ENCODE results near the gene MOCS1.

DNA sequence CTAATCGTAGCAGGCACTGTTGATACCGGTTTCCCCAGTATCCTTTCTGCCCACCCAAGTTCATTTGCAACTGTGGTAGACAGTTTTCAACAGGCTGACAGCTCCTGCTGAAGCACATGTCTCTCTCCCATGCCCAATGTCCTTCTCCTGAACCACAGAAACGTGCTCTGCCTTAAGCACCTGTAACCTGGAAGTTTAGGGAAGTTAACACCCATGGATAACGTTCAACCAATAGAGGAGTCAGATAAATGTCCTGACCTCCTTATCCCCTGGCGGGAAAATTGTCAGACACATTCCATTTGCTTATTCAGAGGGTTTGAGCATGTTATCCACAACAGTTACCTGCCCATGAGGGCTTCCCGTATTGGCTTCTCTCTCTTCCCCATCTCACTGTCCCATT is 29.8 kb upstream of the MOCS1 start:
- TF ChIP-seq, protein P1, sequence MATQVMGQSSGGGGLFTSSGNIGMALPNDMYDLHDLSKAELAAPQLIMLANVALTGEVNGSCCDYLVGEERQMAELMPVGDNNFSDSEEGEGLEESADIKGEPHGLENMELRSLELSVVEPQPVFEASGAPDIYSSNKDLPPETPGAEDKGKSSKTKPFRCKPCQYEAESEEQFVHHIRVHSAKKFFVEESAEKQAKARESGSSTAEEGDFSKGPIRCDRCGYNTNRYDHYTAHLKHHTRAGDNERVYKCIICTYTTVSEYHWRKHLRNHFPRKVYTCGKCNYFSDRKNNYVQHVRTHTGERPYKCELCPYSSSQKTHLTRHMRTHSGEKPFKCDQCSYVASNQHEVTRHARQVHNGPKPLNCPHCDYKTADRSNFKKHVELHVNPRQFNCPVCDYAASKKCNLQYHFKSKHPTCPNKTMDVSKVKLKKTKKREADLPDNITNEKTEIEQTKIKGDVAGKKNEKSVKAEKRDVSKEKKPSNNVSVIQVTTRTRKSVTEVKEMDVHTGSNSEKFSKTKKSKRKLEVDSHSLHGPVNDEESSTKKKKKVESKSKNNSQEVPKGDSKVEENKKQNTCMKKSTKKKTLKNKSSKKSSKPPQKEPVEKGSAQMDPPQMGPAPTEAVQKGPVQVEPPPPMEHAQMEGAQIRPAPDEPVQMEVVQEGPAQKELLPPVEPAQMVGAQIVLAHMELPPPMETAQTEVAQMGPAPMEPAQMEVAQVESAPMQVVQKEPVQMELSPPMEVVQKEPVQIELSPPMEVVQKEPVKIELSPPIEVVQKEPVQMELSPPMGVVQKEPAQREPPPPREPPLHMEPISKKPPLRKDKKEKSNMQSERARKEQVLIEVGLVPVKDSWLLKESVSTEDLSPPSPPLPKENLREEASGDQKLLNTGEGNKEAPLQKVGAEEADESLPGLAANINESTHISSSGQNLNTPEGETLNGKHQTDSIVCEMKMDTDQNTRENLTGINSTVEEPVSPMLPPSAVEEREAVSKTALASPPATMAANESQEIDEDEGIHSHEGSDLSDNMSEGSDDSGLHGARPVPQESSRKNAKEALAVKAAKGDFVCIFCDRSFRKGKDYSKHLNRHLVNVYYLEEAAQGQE (IDR thresholded peaks at IDR 0.05; ENCODE audit: insufficient read depth in 1 of 2, low read depth in 2 of 2, low read length in 2 of 2): no peak
- no peak for TF ChIP-seq POLR2AphosphoS5 (IDR thresholded peaks at IDR 0.05; ENCODE audit: low read depth, low read length)
- TF ChIP-seq TAF1 (IDR thresholded peaks at IDR 0.05; ENCODE audit: borderline replicate concordance, insufficient read depth, low read length): no peak
- no peak for TF ChIP-seq SIN3A (IDR thresholded peaks at IDR 0.05; ENCODE audit: borderline replicate concordance, insufficient read depth, low read length)
